ENCODE results near the gene GEMIN7.

- TF ChIP-seq CTCF (IDR thresholded peaks at IDR 0.05) (no peak), POLR2A (IDR thresholded peaks at IDR 0.05) (peak in 1 of 2 donors; percentile 72)
These were observed 2.8 kb upstream of the GEMIN7 start, which contains the start of gene ZNF296 for GRCh38 chr19:45076029-45076850.
